Left ventricle myocardium inferior (tissue), 1 donor: ENCODE measurements around the gene SDHAF1. TPM values are rescaled to one million over a fixed set of nuclear protein-coding genes. Genes with fewer than 3 reads are reported as not detected.
A peak's percentile ranks its signal among the peaks of the same experiment; 100 is the strongest.

ENCODE experiments used
- DNase-seq: peaks from one replicate; pipeline ENCODE4 v3.0.0-alpha.2; 2020
- H3K27ac ChIP-seq: fragments of 200-600 bp; replicated peaks from 2 replicates; pipeline ENCODE4 v1.8.0; 2021
- H3K27me3 ChIP-seq: fragments of 200-600 bp; 2 replicates; pipeline ENCODE4 v1.8.0; 2021; ENCODE audit warnings: low read depth
- H3K36me3 ChIP-seq: fragments of 200-600 bp; 2 replicates; pipeline ENCODE4 v1.8.0; 2021
- H3K4me1 ChIP-seq: fragments of 200-600 bp; 2 replicates; pipeline ENCODE4 v1.8.0; 2021
- H3K4me3 ChIP-seq: fragments of 200-600 bp; 2 replicates; pipeline ENCODE4 v1.8.0; 2021; ENCODE audit warnings: mild to moderate bottlenecking, moderate library complexity
- H3K9me3 ChIP-seq: fragments of 200-600 bp; replicated peaks from 2 replicates; pipeline ENCODE4 v1.8.0; 2021
- CTCF ChIP-seq: fragments of 200-600 bp; IDR thresholded peaks from 2 replicates; pipeline ENCODE4 v1.8.0; 2021; ENCODE audit warnings: antibody characterized with exemption, mild to moderate bottlenecking, borderline replicate concordance
- intact Hi-C: fragments of 100-400 bp; cut with micrococcal nuclease; formaldehyde crosslinking; loops from one replicate; pipeline ENCODE4 v1.11.0; 2022
- total RNA-seq: library from RNA; stranded (reverse); fragmentation: NEBNext Ultra II Directional; extraction: Animal tissue kit (Norgen Biotek cat#: 25700); gene quantifications from one replicate; pipeline ENCODE4 v1.2.1, GENCODE V29; 2021
- donor health status: DM: no; HTN: yes; CAD: no; lungs with severe emphysema.

SDHAF1 gene
- total RNA-seq, 1 donor from 2014 or later = 10.3 TPM

- Histone ChIP-seq H3K4me1 (peaks cover 38% of the 10 kb centered on the region), H3K27me3 (peaks cover 4% of the 10 kb centered on the region), H3K9me3 (no peaks in the 10 kb centered on the region), H3K4me3 (peak overlapping the region; percentile 97), H3K27ac (peak overlapping the region; percentile 93), H3K36me3 (peaks cover 16% of the 10 kb centered on the region)
- intact Hi-C loops = no loop called here
- TF ChIP-seq CTCF = peak; percentile 36
- peak; percentile 41 for DNase-seq
Measured at GRCh38 chr19:35993923-35994598, 927 bp upstream of the SDHAF1 start.

- DNase-seq = no peak
- no peak for TF ChIP-seq CTCF
- Histone ChIP-seq H3K27ac (no peak overlapping the region), H3K4me1 (peaks cover 49% of the 10 kb centered on the region), H3K4me3 (peak overlapping the region; percentile 97), H3K9me3 (no peaks in the 10 kb centered on the region), H3K36me3 (peaks cover 20% of the 10 kb centered on the region), H3K27me3 (no peaks in the 10 kb centered on the region)
- intact Hi-C loops = no loop called here
Measured at GRCh38 chr19:35996777-35997176, 1.8 kb downstream of the SDHAF1 start.

- Histone ChIP-seq H3K27me3 (no peaks in the 10 kb centered on the region), H3K9me3 (no peaks in the 10 kb centered on the region), H3K4me1 (peaks cover 22% of the 10 kb centered on the region), H3K36me3 (peaks cover 20% of the 10 kb centered on the region), H3K27ac (no peak overlapping the region), H3K4me3 (no peak overlapping the region)
- intact Hi-C loops = no loop called here
- no peak for TF ChIP-seq CTCF
- DNase-seq = no peak
Measured at GRCh38 chr19:36001605-36002004, 6.6 kb downstream of the SDHAF1 start.

GRCh38 chr19:36003284-36003683 is 8.3 kb downstream of the SDHAF1 start:
- intact Hi-C loops = no loop called here
- H3K4me3 ChIP-seq = no peak overlapping the region
- TF ChIP-seq CTCF = no peak

GRCh38 chr19:36006955-36007354 is 12.0 kb downstream of the SDHAF1 start:
- no peak for DNase-seq
- no peaks in the 10 kb centered on the region for H3K36me3 ChIP-seq
- no peak overlapping the region for H3K4me3 ChIP-seq
- no peaks in the 10 kb centered on the region for H3K9me3 ChIP-seq
- no peaks in the 10 kb centered on the region for H3K27me3 ChIP-seq
- intact Hi-C loops = no loop called here
- no peak for TF ChIP-seq CTCF
- peaks cover 15% of the 10 kb centered on the region for H3K4me1 ChIP-seq
- no peak overlapping the region for H3K27ac ChIP-seq

More at GRCh38 chr19:36003284-36003683, 8.3 kb downstream of the SDHAF1 start:
- Histone ChIP-seq H3K4me1 (peaks cover 16% of the 10 kb centered on the region), H3K9me3 (no peaks in the 10 kb centered on the region), H3K27me3 (no peaks in the 10 kb centered on the region), H3K36me3 (peaks cover 11% of the 10 kb centered on the region), H3K27ac (no peak overlapping the region)
- DNase-seq = no peak
